Tibial artery (tissue), 4 donors: ENCODE results near the gene AKIRIN1.
A peak's percentile ranks its signal among the peaks of the same experiment; 100 is the strongest.

ENCODE experiments used
- DNase-seq, 2 donors: peaks; one replicate each; pipeline ENCODE4 v3.0.0-alpha.2; 2019
- H3K27ac ChIP-seq, 2 donors: fragments of 200-600 bp; sonication (generic) in 1 of 2; 1 replicate in 1 of 2; 2 replicates in 1 of 2; pipeline ENCODE4 v1.5.1; 2018 to 2019; ENCODE audit warnings: mild to moderate bottlenecking in 1 of 2
- H3K27me3 ChIP-seq, 2 donors: fragments of 200-600 bp; sonication (generic) in 1 of 2; one replicate each; pipeline versions ENCODE4 v1.5.1 to v1.6.0; 2016 to 2019
- H3K36me3 ChIP-seq, 3 donors: fragments of 200-600 bp; sonication (generic) in 2 of 3; one replicate each; pipeline ENCODE4 v1.5.1; 2016 to 2019; ENCODE audit warnings: mild to moderate bottlenecking in 2 of 3
- H3K4me1 ChIP-seq, 4 donors: fragments of 200-600 bp; sonication (generic) in 2 of 4; 1 replicate in 3 of 4; 2 replicates in 1 of 4; pipeline ENCODE4 v1.5.1; 2016 to 2019
- H3K4me3 ChIP-seq, 2 donors: fragments of 200-600 bp; sonication (generic) in 1 of 2; 1 replicate in 1 of 2; 2 replicates in 1 of 2; pipeline ENCODE4 v1.5.1; 2018 to 2019; ENCODE audit warnings: mild to moderate bottlenecking in 2 of 2
- H3K9me3 ChIP-seq, 3 donors: fragments of 200-600 bp; sonication (generic) in 1 of 3; one replicate each; pipeline ENCODE4 v1.5.1; 2016 to 2019
- intact Hi-C: fragments of 100-400 bp; cut with DNase I; formaldehyde crosslinking; loops from one replicate; pipeline ENCODE4 v1.15.0; 2023; ENCODE audit warnings: low total_unique reads
- TF ChIP-seq, protein P1 (sequence below), 2 experiments: fragments of 200-600 bp in 1 of 2; fragments of 450-650 bp in 1 of 2; IDR thresholded peaks; one replicate each; pipeline ENCODE4 v1.5.1; 2017 to 2019; ENCODE audit warnings: antibody characterized with exemption in 2 of 2, mild to moderate bottlenecking in 1 of 2, moderate library complexity in 1 of 2

Gene AKIRIN1

GRCh38 chr1:38991638-38992411 lies 749 bp downstream of the AKIRIN1 start:
- Histone ChIP-seq H3K9me3 (no peaks in the 10 kb centered on the region), H3K27me3 (no peaks in the 10 kb centered on the region), H3K27ac (peak overlapping the region; percentile 87 to 93), H3K4me3 (peak overlapping the region; percentile 99 to 100), H3K4me1 (peaks cover 0 to 34% (median 21%) of the 10 kb centered on the region in 4 donors), H3K36me3 (peaks cover 0 to 11% (median 0%) of the 10 kb centered on the region in 3 donors)
- TF ChIP-seq, protein P1, sequence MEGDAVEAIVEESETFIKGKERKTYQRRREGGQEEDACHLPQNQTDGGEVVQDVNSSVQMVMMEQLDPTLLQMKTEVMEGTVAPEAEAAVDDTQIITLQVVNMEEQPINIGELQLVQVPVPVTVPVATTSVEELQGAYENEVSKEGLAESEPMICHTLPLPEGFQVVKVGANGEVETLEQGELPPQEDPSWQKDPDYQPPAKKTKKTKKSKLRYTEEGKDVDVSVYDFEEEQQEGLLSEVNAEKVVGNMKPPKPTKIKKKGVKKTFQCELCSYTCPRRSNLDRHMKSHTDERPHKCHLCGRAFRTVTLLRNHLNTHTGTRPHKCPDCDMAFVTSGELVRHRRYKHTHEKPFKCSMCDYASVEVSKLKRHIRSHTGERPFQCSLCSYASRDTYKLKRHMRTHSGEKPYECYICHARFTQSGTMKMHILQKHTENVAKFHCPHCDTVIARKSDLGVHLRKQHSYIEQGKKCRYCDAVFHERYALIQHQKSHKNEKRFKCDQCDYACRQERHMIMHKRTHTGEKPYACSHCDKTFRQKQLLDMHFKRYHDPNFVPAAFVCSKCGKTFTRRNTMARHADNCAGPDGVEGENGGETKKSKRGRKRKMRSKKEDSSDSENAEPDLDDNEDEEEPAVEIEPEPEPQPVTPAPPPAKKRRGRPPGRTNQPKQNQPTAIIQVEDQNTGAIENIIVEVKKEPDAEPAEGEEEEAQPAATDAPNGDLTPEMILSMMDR (IDR thresholded peaks at IDR 0.05), result no peak
- peak; percentile 31 to 74 for DNase-seq
- intact Hi-C loops, result loop anchor here (5.0 kb wide), 1 partner anchor 130 kb away; no protein-coding TSS in a partner anchor

DNA sequence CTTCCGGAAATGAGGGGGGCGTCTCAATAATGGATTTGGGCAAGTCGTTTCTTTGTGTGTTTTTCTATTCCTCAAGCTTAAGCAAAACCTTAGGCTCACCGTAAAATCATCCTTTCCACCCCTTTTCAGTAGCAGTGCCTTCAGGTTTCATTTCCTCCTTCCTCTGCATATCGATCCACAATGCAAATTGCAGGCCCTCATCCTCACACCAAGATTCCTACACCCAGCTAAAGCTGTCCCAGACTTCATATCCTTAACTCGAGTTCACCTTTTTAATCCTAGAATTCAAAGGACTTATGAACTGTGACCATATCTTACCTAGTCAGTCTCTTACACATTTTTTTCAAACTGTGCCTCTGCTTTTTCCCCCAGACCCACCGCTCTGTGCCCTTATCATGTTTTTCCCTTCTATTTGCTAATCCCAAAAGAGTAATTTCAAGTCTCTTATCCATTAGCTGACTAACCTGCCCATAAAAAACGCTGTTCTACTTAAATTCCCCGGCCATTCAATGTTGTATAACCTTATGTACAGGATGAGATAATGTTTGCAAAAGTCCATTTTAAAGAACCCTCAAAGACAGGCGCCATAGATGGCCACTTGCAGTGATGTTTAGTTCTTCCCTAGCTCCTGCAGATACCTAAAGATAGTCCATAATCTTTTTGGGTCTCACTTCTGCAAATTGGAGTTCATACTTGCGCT lies 1.5 kb downstream of the AKIRIN1 start:
- Histone ChIP-seq H3K27ac (peak overlapping the region; percentile 87 to 93), H3K36me3 (peaks cover 0 to 11% (median 0%) of the 10 kb centered on the region in 3 donors), H3K9me3 (no peaks in the 10 kb centered on the region), H3K4me3 (peak overlapping the region; percentile 99 to 100), H3K4me1 (peaks cover 0 to 42% (median 26%) of the 10 kb centered on the region in 4 donors), H3K27me3 (no peaks in the 10 kb centered on the region)
- TF ChIP-seq, protein P1 (IDR thresholded peaks at IDR 0.05), result no peak
- intact Hi-C loops, result loop anchor here (5.0 kb wide), 1 partner anchor 130 kb away; no protein-coding TSS in a partner anchor
- DNase-seq, result no peak

DNA sequence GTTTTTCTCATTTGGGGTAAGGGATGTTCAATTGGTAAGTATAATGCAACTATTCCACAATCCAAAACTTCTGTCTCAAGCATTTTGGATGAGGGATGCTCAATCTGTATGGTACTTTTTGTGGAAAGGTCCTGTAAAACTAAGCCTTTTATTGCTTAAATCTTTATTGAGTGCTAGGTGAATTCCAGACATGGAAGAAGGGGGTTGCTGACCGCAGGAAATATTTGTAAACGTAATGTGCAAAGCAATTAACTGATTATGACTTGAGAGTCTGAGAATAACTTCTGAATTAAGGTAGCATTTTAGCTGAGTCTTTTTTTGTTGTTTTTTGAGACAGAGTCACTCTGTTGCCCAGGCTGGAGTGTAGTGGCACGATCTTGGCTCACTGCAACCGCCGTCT lies 3.1 kb downstream of the AKIRIN1 start:
- TF ChIP-seq, protein P1 (IDR thresholded peaks at IDR 0.05), result no peak
- Histone ChIP-seq H3K4me1 (peaks cover 0 to 48% (median 29%) of the 10 kb centered on the region in 4 donors), H3K27me3 (no peaks in the 10 kb centered on the region), H3K36me3 (peaks cover 4 to 15% (median 11%) of the 10 kb centered on the region in 3 donors), H3K9me3 (no peaks in the 10 kb centered on the region), H3K27ac (no peak overlapping the region), H3K4me3 (no peak overlapping the region)
- intact Hi-C loops, result loop anchor here (5.0 kb wide), 1 partner anchor 132 kb away; no protein-coding TSS in a partner anchor
- no peak for DNase-seq

GRCh38 chr1:38997034-38997900 lies 6.2 kb downstream of the AKIRIN1 start:
- Histone ChIP-seq H3K9me3 (no peaks in the 10 kb centered on the region), H3K27me3 (no peaks in the 10 kb centered on the region), H3K36me3 (peaks cover 28 to 44% (median 42%) of the 10 kb centered on the region in 3 donors), H3K4me1 (peaks cover 0 to 41% (median 25%) of the 10 kb centered on the region in 4 donors), H3K4me3 (no peak overlapping the region), H3K27ac (no peak overlapping the region)
- no peak for DNase-seq
- intact Hi-C loops, result no loop called here
- TF ChIP-seq, protein P1 (IDR thresholded peaks at IDR 0.05), result no peak

GRCh38 chr1:38997901-38998190 lies 6.8 kb downstream of the AKIRIN1 start:
- DNase-seq, result no peak
- H3K27ac ChIP-seq, result no peak overlapping the region
- intact Hi-C loops, result no loop called here

More at GRCh38 chr1:38997901-38998190, 6.8 kb downstream of the AKIRIN1 start:
- TF ChIP-seq, protein P1 (IDR thresholded peaks at IDR 0.05), result no peak
- H3K4me3 ChIP-seq, result no peak overlapping the region
- H3K36me3 ChIP-seq, result peaks cover 30 to 48% (median 47%) of the 10 kb centered on the region in 3 donors
- no peaks in the 10 kb centered on the region for H3K9me3 ChIP-seq
- H3K4me1 ChIP-seq, result peaks cover 0 to 41% (median 21%) of the 10 kb centered on the region in 4 donors
- H3K27me3 ChIP-seq, result no peaks in the 10 kb centered on the region
